Subcutaneous abdominal adipose tissue (tissue), 5 donors: ENCODE results near the gene TUT4.

ENCODE experiments used
- H3K27ac ChIP-seq: one replicate; pipeline ENCODE4 v1.7.0; 2013; ENCODE audit warnings: low read depth, mild to moderate bottlenecking, inconsistent platforms, low read length, moderate library complexity
- H3K27me3 ChIP-seq, 5 donors: one replicate each; pipeline ENCODE4 v1.7.0; 2013; ENCODE audit warnings: low read length in 5 of 5, inconsistent platforms in 1 of 5; ENCODE audit not compliant: control insufficient read depth in 5 of 5, insufficient read depth in 4 of 5
- H3K36me3 ChIP-seq, 5 donors: one replicate each; pipeline ENCODE4 v1.7.0; 2013; ENCODE audit warnings: low read length in 5 of 5; ENCODE audit not compliant: control insufficient read depth in 5 of 5, insufficient read depth in 5 of 5
- H3K4me1 ChIP-seq, 5 donors: one replicate each; pipeline ENCODE4 v1.7.0; 2013; ENCODE audit warnings: low read length in 5 of 5, mild to moderate bottlenecking in 3 of 5, moderate library complexity in 1 of 5; ENCODE audit not compliant: control insufficient read depth in 5 of 5, insufficient read depth in 5 of 5
- H3K4me3 ChIP-seq, 5 donors: one replicate each; pipeline ENCODE4 v1.7.0; 2013; ENCODE audit warnings: low read length in 5 of 5, low read depth in 1 of 5
- H3K9ac ChIP-seq, 5 donors: one replicate each; pipeline ENCODE4 v1.7.0; 2013; ENCODE audit warnings: low read length in 5 of 5, mild to moderate bottlenecking in 4 of 5, moderate library complexity in 3 of 5
- H3K9me3 ChIP-seq, 5 donors: one replicate each; pipeline ENCODE4 v1.7.0; 2013; ENCODE audit warnings: low read length in 5 of 5; ENCODE audit not compliant: control insufficient read depth in 5 of 5
- donor health status: healthy.
- donor health status: healthy.
- donor health status: healthy.
- donor health status: healthy.
- donor health status: healthy.

TUT4 gene

DNA sequence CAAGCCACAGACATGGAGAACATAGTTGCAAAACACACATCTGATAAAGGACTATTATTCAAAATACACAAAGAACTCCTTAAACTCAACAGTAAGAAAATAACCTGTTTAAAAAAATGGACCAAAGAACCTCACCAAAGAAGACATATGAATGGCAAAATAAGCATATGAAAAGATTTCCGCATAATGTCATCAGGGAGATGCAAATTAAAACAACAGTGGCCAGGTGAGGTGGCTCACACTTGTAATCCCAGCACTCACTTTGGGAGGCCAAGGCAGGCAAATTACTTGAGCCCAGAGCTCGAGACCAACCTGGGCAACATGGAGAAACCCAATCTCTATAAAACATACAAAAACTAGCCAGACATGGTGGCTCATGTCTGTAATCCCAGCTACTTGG, 98.1 kb downstream of the TUT4 start:
- no peak overlapping the region for H3K27ac ChIP-seq
- no peak overlapping the region for H3K4me3 ChIP-seq
- H3K9ac ChIP-seq, result no peak overlapping the region
- H3K4me1 ChIP-seq, result no peaks in the 10 kb centered on the region
- H3K9me3 ChIP-seq, result no peaks in the 10 kb centered on the region
- no peaks in the 10 kb centered on the region for H3K27me3 ChIP-seq
- peaks cover 0 to 15% (median 3%) of the 10 kb centered on the region in 5 donors for H3K36me3 ChIP-seq

DNA sequence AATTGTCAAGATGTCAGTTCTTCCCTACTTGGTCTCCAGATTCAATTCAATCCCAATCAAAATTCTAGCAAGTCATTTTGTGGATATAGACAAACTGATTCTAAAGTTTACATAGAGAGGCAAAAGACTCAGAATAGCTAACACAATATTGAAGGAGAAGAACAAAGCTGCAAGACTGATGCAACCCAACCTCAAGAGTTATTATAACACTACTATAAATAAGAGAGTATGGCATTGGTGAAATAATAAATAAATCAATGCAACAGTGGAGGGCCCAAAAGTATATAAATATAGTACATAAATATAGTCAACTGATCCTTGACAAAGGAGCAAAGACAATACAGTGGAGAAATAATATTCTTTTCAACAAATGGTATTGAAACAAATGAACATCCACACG, 98.8 kb downstream of the TUT4 start:
- H3K27me3 ChIP-seq, result no peaks in the 10 kb centered on the region
- H3K36me3 ChIP-seq, result peaks cover 0 to 15% (median 3%) of the 10 kb centered on the region in 5 donors
- H3K4me3 ChIP-seq, result no peak overlapping the region
- H3K4me1 ChIP-seq, result no peaks in the 10 kb centered on the region
- no peak overlapping the region for H3K27ac ChIP-seq
- no peak overlapping the region for H3K9ac ChIP-seq
- no peaks in the 10 kb centered on the region for H3K9me3 ChIP-seq

DNA sequence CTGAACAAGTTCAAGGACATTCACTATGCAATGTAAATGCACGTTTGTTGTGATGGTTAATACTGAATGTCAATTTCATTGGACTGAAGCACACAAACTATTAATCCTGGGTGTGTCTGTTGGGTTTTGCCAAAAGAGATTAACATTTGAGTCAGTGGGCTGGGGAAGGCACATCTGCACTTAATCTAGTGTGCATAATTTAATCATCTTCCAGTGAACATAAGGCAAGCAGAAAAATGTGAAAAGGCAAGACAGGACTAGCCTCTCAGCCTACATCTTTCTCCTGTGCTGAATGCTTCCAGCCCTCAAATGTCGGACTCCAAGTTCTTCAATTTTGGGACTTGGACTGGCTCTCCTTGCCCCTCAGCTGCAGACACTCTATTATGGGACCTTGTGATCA, 108.4 kb downstream of the TUT4 start:
- Histone ChIP-seq H3K4me3 (no peak overlapping the region), H3K9ac (no peak overlapping the region), H3K9me3 (no peaks in the 10 kb centered on the region), H3K27me3 (no peaks in the 10 kb centered on the region), H3K36me3 (peaks cover 20 to 49% (median 36%) of the 10 kb centered on the region in 5 donors), H3K27ac (no peak overlapping the region), H3K4me1 (no peaks in the 10 kb centered on the region)

DNA sequence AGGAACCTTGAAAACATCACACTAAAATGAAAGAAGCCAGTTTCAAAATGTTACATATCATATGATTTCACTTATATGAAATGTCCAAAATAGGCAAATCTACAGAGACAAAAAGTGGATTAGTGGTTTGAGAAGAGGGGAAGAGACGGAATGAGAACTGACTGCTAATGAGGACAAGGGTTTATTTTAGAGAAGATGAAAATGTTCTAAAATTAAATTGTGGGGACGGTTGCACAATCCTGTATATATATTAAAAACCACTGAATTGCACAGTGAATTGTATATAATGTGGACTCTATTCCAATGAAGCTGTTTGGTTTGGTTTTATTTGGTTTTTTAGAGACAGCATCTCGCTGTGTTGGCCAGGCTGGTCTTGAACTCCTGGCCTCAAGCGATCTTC, 112.9 kb downstream of the TUT4 start:
- Histone ChIP-seq H3K9me3 (no peaks in the 10 kb centered on the region), H3K27ac (no peak overlapping the region), H3K36me3 (peaks cover 24 to 46% (median 31%) of the 10 kb centered on the region in 5 donors)

DNA sequence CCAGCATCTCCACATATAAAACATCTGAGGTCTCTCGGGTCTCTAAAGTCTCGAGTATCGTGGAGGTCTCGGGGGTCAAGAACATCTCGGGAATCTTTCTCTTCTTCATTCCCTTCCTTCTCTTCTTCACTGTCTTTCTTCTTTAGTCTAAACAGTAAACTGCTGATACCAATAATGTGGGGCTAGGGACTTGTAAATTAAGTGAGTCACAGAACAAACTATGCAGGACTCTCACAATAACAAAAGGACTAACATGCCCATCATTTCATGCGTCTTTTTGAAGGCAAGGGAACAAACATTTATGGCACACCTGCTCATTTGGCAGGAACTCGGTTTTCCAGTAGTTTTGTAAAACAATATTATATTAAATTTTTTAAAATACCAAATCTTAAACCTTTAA, 116.1 kb downstream of the TUT4 start:
- H3K27ac ChIP-seq, result no peak overlapping the region
- no peak overlapping the region for H3K9ac ChIP-seq
- no peaks in the 10 kb centered on the region for H3K9me3 ChIP-seq
- no peak overlapping the region for H3K4me3 ChIP-seq
- peaks cover 29 to 55% (median 35%) of the 10 kb centered on the region in 5 donors for H3K36me3 ChIP-seq
- H3K4me1 ChIP-seq, result no peaks in the 10 kb centered on the region
- no peaks in the 10 kb centered on the region for H3K27me3 ChIP-seq

More for the DNA sequence above, 112.9 kb downstream of the TUT4 start:
- H3K4me3 ChIP-seq, result no peak overlapping the region
- H3K9ac ChIP-seq, result no peak overlapping the region
- no peaks in the 10 kb centered on the region for H3K27me3 ChIP-seq
- H3K4me1 ChIP-seq, result no peaks in the 10 kb centered on the region

DNA sequence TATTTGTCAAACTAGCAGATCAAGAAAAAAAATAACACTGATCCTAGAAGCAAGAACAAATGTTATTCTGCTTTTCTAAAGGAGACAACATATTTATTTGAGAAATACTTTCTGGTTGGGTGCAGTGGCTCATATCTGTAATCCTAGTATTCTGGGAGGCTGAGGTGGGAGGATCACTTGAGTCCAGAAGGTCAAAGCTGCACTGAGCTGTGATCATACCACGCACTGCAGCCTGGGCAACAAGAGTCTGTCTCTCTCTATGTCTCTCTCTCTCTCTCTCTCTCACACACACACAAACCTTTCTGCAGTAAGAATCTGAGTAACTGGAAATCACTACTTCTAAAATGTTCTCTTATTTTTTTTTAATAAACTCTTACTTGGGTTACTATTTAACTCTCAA, 117.2 kb downstream of the TUT4 start:
- Histone ChIP-seq H3K9me3 (no peaks in the 10 kb centered on the region), H3K4me1 (no peaks in the 10 kb centered on the region), H3K36me3 (peaks cover 32 to 55% (median 39%) of the 10 kb centered on the region in 5 donors), H3K9ac (no peak overlapping the region), H3K4me3 (no peak overlapping the region), H3K27ac (no peak overlapping the region), H3K27me3 (no peaks in the 10 kb centered on the region)

DNA sequence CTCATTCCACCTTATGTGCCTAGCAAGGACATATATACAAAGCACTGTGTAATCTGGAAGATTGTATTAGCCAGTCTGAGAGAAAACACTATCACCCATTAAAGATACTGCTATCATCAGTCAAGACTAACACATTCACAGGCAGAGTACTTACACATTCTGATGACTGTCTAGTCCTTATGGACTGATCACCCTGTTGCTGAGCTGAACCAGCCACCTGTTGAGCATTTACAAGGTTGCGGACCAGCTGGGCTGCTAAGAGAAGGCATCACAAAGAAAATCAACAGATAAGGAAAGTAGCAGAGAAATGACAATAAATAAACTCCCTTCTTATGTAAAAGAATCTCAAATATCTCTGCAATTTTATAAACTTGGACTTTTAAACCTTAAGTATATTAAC, 117.7 kb downstream of the TUT4 start:
- H3K4me3 ChIP-seq, result no peak overlapping the region
- no peak overlapping the region for H3K9ac ChIP-seq
- no peaks in the 10 kb centered on the region for H3K4me1 ChIP-seq
- H3K36me3 ChIP-seq, result peaks cover 35 to 60% (median 41%) of the 10 kb centered on the region in 5 donors
- H3K9me3 ChIP-seq, result no peaks in the 10 kb centered on the region
- H3K27me3 ChIP-seq, result no peaks in the 10 kb centered on the region
- H3K27ac ChIP-seq, result no peak overlapping the region

DNA sequence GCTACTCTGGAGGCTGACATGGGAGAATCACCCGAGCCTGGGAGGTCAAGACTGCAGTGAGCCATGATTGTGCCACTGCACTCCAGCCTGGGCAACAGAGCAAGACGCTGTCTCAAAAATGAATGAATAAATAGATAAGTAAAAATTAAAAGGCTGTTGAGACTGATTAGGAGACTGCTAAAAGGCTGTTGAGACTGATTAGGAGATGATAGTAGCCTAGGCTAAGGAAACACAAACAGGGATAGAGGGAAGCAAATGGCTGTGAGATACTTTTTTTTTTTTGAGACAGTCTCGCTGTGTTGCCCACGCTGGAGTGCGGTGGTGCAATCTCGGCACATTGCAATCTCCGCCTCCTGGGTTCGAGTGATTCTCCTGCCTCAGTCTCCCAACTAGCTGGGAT, 120.1 kb downstream of the TUT4 start:
- Histone ChIP-seq H3K9ac (no peak overlapping the region), H3K4me1 (no peaks in the 10 kb centered on the region), H3K27me3 (no peaks in the 10 kb centered on the region), H3K9me3 (no peaks in the 10 kb centered on the region), H3K27ac (no peak overlapping the region), H3K4me3 (no peak overlapping the region), H3K36me3 (peaks cover 24 to 58% (median 37%) of the 10 kb centered on the region in 5 donors)

DNA sequence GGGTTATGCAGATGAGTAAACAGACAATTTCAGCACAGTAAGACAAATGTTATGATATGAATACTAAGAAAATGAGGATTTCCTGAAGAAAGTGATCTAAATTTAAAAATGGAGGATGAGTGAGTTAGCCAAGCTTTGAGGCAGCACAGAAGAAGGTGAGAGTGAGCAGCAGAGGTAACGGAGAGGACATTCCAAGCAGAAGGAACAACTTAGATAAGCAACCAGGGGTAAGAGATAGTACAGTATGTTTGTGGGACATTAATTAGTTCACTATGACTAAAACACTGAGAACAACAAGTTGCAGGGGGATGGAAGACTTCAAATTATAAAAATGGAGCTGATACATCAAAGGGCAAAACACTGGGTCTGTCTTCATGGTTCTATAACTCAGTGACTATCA, 125.7 kb downstream of the TUT4 start:
- Histone ChIP-seq H3K36me3 (peaks cover 27 to 52% (median 35%) of the 10 kb centered on the region in 5 donors), H3K27me3 (no peaks in the 10 kb centered on the region), H3K4me3 (no peak overlapping the region), H3K9me3 (no peaks in the 10 kb centered on the region), H3K9ac (no peak overlapping the region), H3K27ac (no peak overlapping the region), H3K4me1 (peaks cover 0 to 9% (median 0%) of the 10 kb centered on the region in 5 donors)

DNA sequence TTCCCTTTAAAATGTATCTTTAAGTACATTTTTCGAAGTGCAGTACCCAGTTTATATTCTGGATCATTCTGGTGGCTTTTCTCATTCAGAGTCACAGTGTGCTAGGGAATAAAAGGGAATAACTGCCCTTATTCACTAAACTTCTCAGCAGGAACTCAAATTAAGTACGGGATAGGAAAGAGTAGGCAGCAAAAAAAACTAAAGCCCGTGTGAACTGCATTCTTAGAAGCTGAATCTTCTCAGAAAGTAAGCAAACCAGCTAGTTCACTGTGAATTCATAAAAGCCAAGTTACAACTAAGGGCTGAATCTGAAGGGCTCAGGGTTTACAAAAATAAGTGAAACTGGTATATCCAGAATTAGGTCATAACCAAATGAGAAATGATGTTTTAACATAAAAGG, 126.5 kb downstream of the TUT4 start:
- Histone ChIP-seq H3K36me3 (peaks cover 26 to 52% (median 37%) of the 10 kb centered on the region in 5 donors), H3K9ac (no peak overlapping the region), H3K27me3 (no peaks in the 10 kb centered on the region), H3K9me3 (no peaks in the 10 kb centered on the region), H3K4me3 (no peak overlapping the region), H3K27ac (no peak overlapping the region), H3K4me1 (peaks cover 0 to 9% (median 0%) of the 10 kb centered on the region in 5 donors)

DNA sequence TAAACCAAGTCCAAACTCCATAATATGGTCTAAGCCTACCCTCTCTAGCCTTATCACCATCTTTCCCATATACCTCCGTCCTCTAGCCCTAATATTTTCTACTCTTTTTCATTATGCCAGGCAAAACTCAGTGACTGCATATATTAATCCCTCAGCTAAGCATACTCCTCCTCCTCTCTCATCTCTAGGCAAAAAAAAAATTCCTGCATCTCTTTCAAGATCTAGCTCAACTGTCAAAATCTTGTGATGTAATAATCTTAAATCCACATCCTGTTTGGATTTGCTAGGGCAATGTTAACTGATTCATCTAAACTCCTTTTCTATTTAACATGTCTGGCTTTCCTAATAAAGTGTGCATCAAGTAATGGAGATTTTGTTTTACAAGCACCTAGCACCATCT, 128.1 kb downstream of the TUT4 start:
- Histone ChIP-seq H3K9me3 (no peaks in the 10 kb centered on the region), H3K9ac (no peak overlapping the region), H3K4me3 (no peak overlapping the region), H3K27ac (no peak overlapping the region), H3K36me3 (peaks cover 19 to 49% (median 27%) of the 10 kb centered on the region in 5 donors), H3K4me1 (peaks cover 0 to 9% (median 0%) of the 10 kb centered on the region in 5 donors), H3K27me3 (no peaks in the 10 kb centered on the region)
